Measurements from ENCODE around the gene RBM47.

DNA sequence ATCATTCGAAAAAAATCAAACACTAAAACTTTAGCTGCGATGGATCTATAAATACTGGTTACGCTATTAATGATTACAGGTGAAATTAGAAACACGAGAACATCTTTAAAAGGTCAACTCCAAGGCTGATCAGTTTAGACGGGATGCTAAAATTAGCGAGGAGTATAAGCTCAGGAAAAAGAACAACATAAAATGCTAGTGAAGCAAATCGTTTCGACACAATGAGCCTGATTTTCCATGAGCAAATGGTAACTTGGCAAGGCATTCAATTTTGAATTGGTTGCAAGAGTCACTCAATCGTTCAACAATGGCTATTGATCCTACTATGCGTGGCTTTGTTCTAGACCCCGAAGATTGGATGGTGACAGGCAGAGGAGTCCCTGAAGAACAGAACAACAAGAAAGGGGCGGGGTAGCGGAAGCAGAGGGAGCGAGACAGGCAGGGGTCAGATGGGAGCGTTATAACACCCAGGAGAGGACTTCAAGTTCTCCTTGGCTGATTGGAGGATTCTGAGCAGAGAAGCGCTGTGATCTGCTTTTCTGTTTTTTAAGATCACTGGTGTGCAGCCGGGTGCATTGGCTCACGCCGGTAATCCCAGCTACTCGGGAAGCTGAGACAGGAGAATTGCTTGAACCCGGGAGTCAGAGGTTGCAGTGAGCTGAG is 146.5 kb downstream of the RBM47 start:
- TF ChIP-seq, protein P1, sequence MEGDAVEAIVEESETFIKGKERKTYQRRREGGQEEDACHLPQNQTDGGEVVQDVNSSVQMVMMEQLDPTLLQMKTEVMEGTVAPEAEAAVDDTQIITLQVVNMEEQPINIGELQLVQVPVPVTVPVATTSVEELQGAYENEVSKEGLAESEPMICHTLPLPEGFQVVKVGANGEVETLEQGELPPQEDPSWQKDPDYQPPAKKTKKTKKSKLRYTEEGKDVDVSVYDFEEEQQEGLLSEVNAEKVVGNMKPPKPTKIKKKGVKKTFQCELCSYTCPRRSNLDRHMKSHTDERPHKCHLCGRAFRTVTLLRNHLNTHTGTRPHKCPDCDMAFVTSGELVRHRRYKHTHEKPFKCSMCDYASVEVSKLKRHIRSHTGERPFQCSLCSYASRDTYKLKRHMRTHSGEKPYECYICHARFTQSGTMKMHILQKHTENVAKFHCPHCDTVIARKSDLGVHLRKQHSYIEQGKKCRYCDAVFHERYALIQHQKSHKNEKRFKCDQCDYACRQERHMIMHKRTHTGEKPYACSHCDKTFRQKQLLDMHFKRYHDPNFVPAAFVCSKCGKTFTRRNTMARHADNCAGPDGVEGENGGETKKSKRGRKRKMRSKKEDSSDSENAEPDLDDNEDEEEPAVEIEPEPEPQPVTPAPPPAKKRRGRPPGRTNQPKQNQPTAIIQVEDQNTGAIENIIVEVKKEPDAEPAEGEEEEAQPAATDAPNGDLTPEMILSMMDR (IDR thresholded peaks at IDR 0.05; ENCODE audit: insufficient read depth, low read length, poor library complexity, severe bottlenecking): no peak
- no peak for TF ChIP-seq EZH2phosphoT487 (conservative IDR thresholded peaks at IDR 0.05; ENCODE audit: low read length)
